ENCODE results near the gene MDP1. TPM values are rescaled to one million over a fixed set of nuclear protein-coding genes. Genes with fewer than 3 reads are reported as not detected.
A peak's percentile ranks its signal among the peaks of the same experiment; 100 is the strongest.

MDP1 gene
- total RNA-seq, 3 donors from 2014 or later: 11.1 to 14.8 (median 13.2) TPM

GRCh38 chr14:24184104-24184970 lies 31.5 kb downstream of the MDP1 start:
- intact Hi-C loops (cut with DNase I, micrococcal nuclease): no loop called here
- TF ChIP-seq CTCF (IDR thresholded peaks at IDR 0.05): no peak
- Histone ChIP-seq H3K9me3 (no peaks in the 10 kb centered on the region), H3K4me1 (ENCODE audit: low read depth) (peaks cover 7% of the 10 kb centered on the region), H3K4me3 (no peak overlapping the region), H3K36me3 (ENCODE audit: low read depth) (no peaks in the 10 kb centered on the region)
- ATAC-seq: no peak
- DNase-seq: no peak

GRCh38 chr14:24183014-24183481 lies 32.8 kb downstream of the MDP1 start:
- Histone ChIP-seq H3K4me3 (no peak overlapping the region), H3K36me3 (ENCODE audit: low read depth) (no peaks in the 10 kb centered on the region), H3K9me3 (no peaks in the 10 kb centered on the region), H3K4me1 (ENCODE audit: low read depth) (peaks cover 6% of the 10 kb centered on the region)
- TF ChIP-seq CTCF (IDR thresholded peaks at IDR 0.05): no peak
- intact Hi-C loops (cut with DNase I, micrococcal nuclease): no loop called here
- DNase-seq: no peak
- ATAC-seq: no peak

DNA sequence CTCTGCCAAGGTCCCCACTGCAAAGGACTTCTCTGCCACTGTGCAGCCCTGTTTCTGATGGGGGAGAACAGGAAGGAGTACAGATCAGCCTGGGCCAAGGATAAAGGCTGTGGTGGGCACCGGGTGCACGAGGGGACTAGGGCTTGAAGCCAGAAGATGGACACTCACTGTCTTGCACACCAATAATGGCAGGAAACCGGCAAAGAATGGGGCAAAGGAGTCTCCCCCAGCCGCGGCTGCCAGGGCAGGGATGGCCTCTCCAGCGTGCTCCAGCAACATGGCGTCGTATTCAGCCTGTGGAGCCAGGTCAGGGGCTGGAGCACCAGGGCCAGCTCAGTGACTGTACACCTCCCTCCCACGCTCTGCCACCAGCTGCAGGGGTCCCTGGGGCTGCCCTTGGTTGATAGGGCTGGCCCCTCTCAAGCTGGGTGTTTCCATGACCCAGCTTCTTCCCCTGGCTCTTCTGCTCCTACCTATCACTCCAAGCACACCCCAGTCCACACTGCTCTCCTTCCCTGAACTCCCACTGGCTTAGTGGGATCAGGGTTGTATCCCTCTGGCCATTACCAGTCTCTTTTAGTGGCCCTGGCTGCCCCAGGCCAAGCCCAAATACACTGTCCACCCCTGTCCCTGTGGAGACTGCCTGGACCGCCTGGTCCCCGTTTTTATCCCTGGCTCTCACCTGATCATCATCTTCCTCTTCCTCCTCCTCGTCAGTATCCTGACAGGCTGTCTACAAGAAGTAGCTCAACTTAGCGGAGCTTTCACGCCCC lies 33.6 kb downstream of the MDP1 start:
- H3K36me3 ChIP-seq (ENCODE audit: low read depth): no peaks in the 10 kb centered on the region
- TF ChIP-seq CTCF (IDR thresholded peaks at IDR 0.05): no peak
- H3K4me1 ChIP-seq (ENCODE audit: low read depth): no peaks in the 10 kb centered on the region
- no peak overlapping the region for H3K4me3 ChIP-seq
- ATAC-seq: no peak
- no peaks in the 10 kb centered on the region for H3K9me3 ChIP-seq
- DNase-seq: no peak
- intact Hi-C loops (cut with DNase I, micrococcal nuclease): no loop called here

DNA sequence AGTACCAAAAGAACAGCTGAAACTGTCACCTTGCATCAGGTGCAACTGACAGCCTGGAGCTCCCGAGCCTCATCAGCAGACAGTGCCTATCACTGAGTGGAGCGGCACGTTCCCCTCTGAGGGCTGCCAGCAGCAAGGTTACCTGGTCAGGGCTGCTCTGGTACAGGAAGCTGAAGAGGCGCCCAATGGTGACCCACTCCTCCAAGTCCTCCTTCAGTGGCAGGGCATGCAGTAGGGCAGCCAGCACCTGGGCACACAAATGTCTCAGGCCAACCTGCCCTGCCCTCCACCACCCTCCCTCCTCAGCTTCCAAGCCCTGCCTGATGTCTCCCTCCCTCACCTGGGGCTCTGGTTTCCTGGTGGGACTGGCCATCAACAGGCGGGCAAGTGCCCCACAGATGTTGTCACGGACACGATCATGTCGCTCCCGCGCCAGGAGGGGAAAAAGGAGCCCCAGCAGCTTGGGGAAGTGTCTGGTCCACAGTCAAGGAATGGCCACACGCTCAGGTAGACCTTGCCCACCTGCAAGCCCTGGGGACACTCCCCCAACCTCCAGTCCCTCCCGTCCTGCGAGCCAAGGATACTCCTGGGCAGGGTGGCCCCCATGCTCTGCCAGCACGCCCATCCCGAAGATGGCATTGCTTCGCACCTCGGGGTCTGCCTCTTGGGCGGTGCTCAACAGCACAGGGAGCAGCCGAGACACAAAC lies 34.3 kb downstream of the MDP1 start:
- no peaks in the 10 kb centered on the region for H3K36me3 ChIP-seq (ENCODE audit: low read depth)
- intact Hi-C loops (cut with DNase I, micrococcal nuclease): no loop called here
- no peak overlapping the region for H3K4me3 ChIP-seq
- TF ChIP-seq CTCF (IDR thresholded peaks at IDR 0.05): no peak
- DNase-seq (no peak), ATAC-seq (no peak)
- H3K9me3 ChIP-seq: no peaks in the 10 kb centered on the region
- H3K4me1 ChIP-seq (ENCODE audit: low read depth): no peaks in the 10 kb centered on the region

- TF ChIP-seq CTCF (IDR thresholded peaks at IDR 0.05): no peak
- Histone ChIP-seq H3K4me3 (no peak overlapping the region), H3K9me3 (no peaks in the 10 kb centered on the region), H3K36me3 (ENCODE audit: low read depth) (no peaks in the 10 kb centered on the region), H3K4me1 (ENCODE audit: low read depth) (no peaks in the 10 kb centered on the region)
- DNase-seq: no peak
- peak; percentile 5 for ATAC-seq
- intact Hi-C loops (cut with DNase I, micrococcal nuclease): no loop called here
Observed at GRCh38 chr14:24179961-24180796, 35.7 kb downstream of the MDP1 start.

All from mucosa of descending colon (tissue), 3 donors.